Erythroblast (primary cell): ENCODE measurements around the gene HIGD1C.

Source experiments
- GATA1 ChIP-seq: IDR thresholded peaks from 2 replicates; pipeline ENCODE4 v1.6.1; 2011; ENCODE audit warnings: low read depth, mild to moderate bottlenecking, control low read depth, low read length, moderate library complexity
- POLR2A ChIP-seq: IDR thresholded peaks from 2 replicates; pipeline ENCODE4 v1.6.1; 2011; ENCODE audit warnings: mild to moderate bottlenecking, low read length

DNA sequence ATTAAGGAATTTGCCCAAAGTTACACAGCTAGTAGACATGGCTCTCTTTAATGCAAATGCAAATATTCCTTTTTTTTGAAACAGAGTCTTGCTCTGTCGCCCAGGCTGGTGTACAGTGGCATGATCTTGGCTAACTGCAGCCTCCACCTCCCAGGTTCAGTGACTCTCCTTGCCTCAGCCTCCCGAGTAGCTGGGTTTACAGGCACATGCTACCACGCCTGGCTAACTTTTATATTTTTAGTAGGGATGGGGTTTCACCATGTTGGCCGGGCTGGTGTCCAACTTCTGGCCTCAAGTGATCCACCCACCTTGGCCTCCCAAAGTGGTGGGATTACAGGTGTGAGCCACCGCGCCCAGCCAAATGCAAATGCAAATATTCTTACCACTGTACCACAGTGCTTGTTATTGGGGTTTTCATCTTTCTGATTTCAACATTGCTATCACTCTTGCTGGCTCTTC, 24.5 kb upstream of the HIGD1C start:
- TF ChIP-seq POLR2A (no peak), GATA1 (no peak)
